ENCODE results near the gene ZNF490.

GRCh38 chr19:12574036-12574435, 36.6 kb downstream of the ZNF490 start:
- TF ChIP-seq CTCF (IDR thresholded peaks at IDR 0.05; ENCODE audit: low read length) (no peak), EZH2 (IDR thresholded peaks at IDR 0.05; ENCODE audit: borderline replicate concordance, low read length) (no peak)
